HG02938 (cell line): Measurements from ENCODE around the gene LIN52.
"Not testable (repeated sequence)": the region's sequence is repeated elsewhere in the genome, so short reads cannot be mapped to it uniquely, and the experiment has no call there.

Experiments
- ATAC-seq: cut with Tn5 transposase; IDR thresholded peaks from one replicate; pipeline ENCODE4 v1.9.1; 2021; ENCODE audit warnings: mild to moderate bottlenecking, moderate library complexity; ENCODE audit not compliant: unreplicated experiment

LIN52 gene

GRCh38 chr14:74105381-74105780 is 20.6 kb downstream of the LIN52 start:
- no peak for ATAC-seq

GRCh38 chr14:74109369-74109768 is 24.6 kb downstream of the LIN52 start:
- ATAC-seq = no peak

GRCh38 chr14:74111395-74112216 is 26.9 kb downstream of the LIN52 start:
- not testable (repeated sequence) for ATAC-seq

GRCh38 chr14:74125487-74125886 is 40.7 kb downstream of the LIN52 start:
- not testable (repeated sequence) for ATAC-seq

- ATAC-seq = no peak
Measured at GRCh38 chr14:74126315-74127013, 41.7 kb downstream of the LIN52 start.

- ATAC-seq = no peak
Measured at GRCh38 chr14:74127634-74128033, 42.9 kb downstream of the LIN52 start.

GRCh38 chr14:74133833-74134481 is 49.2 kb downstream of the LIN52 start:
- ATAC-seq = no peak

GRCh38 chr14:74134484-74134883 is 49.7 kb downstream of the LIN52 start:
- ATAC-seq = no peak

GRCh38 chr14:74135426-74135825 is 50.7 kb downstream of the LIN52 start:
- ATAC-seq = no peak

GRCh38 chr14:74140374-74140850 is 55.7 kb downstream of the LIN52 start:
- no peak for ATAC-seq

GRCh38 chr14:74141703-74142102 is 56.9 kb downstream of the LIN52 start:
- no peak for ATAC-seq

GRCh38 chr14:74142523-74142922 is 57.8 kb downstream of the LIN52 start:
- ATAC-seq = no peak

GRCh38 chr14:74144789-74145188 is 60.0 kb downstream of the LIN52 start:
- ATAC-seq = no peak

- no peak for ATAC-seq
Measured at GRCh38 chr14:74147571-74147970, 62.8 kb downstream of the LIN52 start.

GRCh38 chr14:74148705-74149104 is 63.9 kb downstream of the LIN52 start:
- ATAC-seq = no peak

- no peak for ATAC-seq
Measured at GRCh38 chr14:74155287-74155686, 70.5 kb downstream of the LIN52 start.

- ATAC-seq = no peak
Measured at GRCh38 chr14:74155749-74156148, 71.0 kb downstream of the LIN52 start.

GRCh38 chr14:74160763-74161162 is 76.0 kb downstream of the LIN52 start:
- ATAC-seq = no peak

- no peak for ATAC-seq
Measured at GRCh38 chr14:74161526-74162158, 76.9 kb downstream of the LIN52 start.

GRCh38 chr14:74169906-74170305 is 85.2 kb downstream of the LIN52 start:
- ATAC-seq = no peak

- no peak for ATAC-seq
Measured at GRCh38 chr14:74176400-74176793, 91.6 kb downstream of the LIN52 start.
